Progenitor cell of endocrine pancreas (in vitro differentiated cells): Measurements from ENCODE around the gene MYOZ1. TPM values are rescaled to one million over a fixed set of nuclear protein-coding genes. Genes with fewer than 3 reads are reported as not detected.

Experiments
- DNase-seq: peaks from one replicate; pipeline ENCODE4 v3.0.0; 2021; ENCODE audit warnings: low spot score; ENCODE audit not compliant: unreplicated experiment
- H3K27ac Mint-ChIP-seq: 2 replicates; pipeline ENCODE4 v1.8.0; 2021; ENCODE audit warnings: mild to moderate bottlenecking, moderate library complexity, mixed read lengths
- H3K27me3 Mint-ChIP-seq: 2 replicates; pipeline ENCODE4 v1.8.0; 2021; ENCODE audit warnings: mixed read lengths
- H3K36me3 Mint-ChIP-seq: 2 replicates; pipeline ENCODE4 v1.8.0; 2022; ENCODE audit warnings: mixed read lengths; ENCODE audit not compliant: insufficient read depth
- H3K4me1 Mint-ChIP-seq: 2 replicates; pipeline ENCODE4 v1.8.0; 2021; ENCODE audit warnings: low read depth, mixed read lengths
- H3K4me3 Mint-ChIP-seq: 2 replicates; pipeline ENCODE4 v1.8.0; 2021; ENCODE audit warnings: low read depth, mild to moderate bottlenecking, moderate library complexity, mixed read lengths
- H3K9me3 Mint-ChIP-seq: 2 replicates; pipeline ENCODE4 v1.8.0; 2021; ENCODE audit warnings: low read depth, mixed read lengths
- CTCF ChIP-seq: fragments of 200-600 bp; sonication (generic); IDR thresholded peaks from one replicate; pipeline ENCODE4 v1.5.0; 2021; ENCODE audit warnings: antibody characterized with exemption, mild to moderate bottlenecking; ENCODE audit not compliant: unreplicated experiment
- total RNA-seq: library from RNA; stranded (reverse); gene quantifications from 2 replicates; pipeline ENCODE4 v1.2.1, GENCODE V29; 2021

MYOZ1 gene
- total RNA-seq, 1 donor from 2014 or later, result 0.31 TPM

- no peaks in the 10 kb centered on the region for H3K9me3 Mint-ChIP-seq
- DNase-seq, result no peak
- H3K27ac Mint-ChIP-seq, result no peak within 1 kb of the TSS
- H3K27me3 Mint-ChIP-seq, result no peaks in the 10 kb centered on the region
- no peaks in the 10 kb centered on the region for H3K4me1 Mint-ChIP-seq
- TF ChIP-seq CTCF, result no peak
- no peaks in the 10 kb centered on the region for H3K36me3 Mint-ChIP-seq
- H3K4me3 Mint-ChIP-seq, result no peak within 1 kb of the TSS
These were observed 14.7 kb upstream of the MYOZ1 start, which contains the start of gene SYNPO2L for GRCh38 chr10:73655990-73656298. TSS of gene SYNPO2L (minus strand) at chr10:73656029. CDS start at chr10:73655922, 107 bp downstream.

GRCh38 chr10:73655257-73655989, 14.1 kb upstream of the MYOZ1 start:
- no peak for TF ChIP-seq CTCF
- Mint-ChIP-seq H3K4me3 (no peak overlapping the region), H3K27me3 (no peaks in the 10 kb centered on the region), H3K9me3 (no peaks in the 10 kb centered on the region), H3K4me1 (no peaks in the 10 kb centered on the region), H3K27ac (no peak overlapping the region), H3K36me3 (no peaks in the 10 kb centered on the region)
- DNase-seq, result no peak

DNA sequence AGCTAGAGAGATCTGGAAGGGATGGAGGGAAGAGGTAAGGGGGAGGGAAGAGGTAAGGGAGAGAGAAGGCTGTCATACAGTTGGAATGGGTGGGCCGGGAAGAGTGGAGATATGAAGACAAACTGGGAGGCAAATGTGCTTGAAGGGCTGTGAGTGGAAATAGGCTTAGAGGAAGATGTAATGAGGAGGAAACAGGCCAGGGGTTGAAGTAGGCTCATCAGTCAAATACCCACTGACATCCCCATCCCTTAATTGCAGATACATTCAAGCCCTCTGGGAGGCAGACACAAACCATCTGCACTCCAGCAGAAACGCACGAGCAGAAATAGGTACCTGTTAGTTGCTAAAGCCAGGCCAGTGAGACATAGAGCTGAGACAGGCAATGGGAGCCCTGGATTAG, 12.4 kb upstream of the MYOZ1 start:
- TF ChIP-seq CTCF, result no peak
- Mint-ChIP-seq H3K4me1 (peaks cover 3% of the 10 kb centered on the region), H3K4me3 (no peak overlapping the region), H3K27me3 (no peaks in the 10 kb centered on the region), H3K9me3 (no peaks in the 10 kb centered on the region), H3K27ac (no peak overlapping the region), H3K36me3 (no peaks in the 10 kb centered on the region)
- DNase-seq, result no peak

DNA sequence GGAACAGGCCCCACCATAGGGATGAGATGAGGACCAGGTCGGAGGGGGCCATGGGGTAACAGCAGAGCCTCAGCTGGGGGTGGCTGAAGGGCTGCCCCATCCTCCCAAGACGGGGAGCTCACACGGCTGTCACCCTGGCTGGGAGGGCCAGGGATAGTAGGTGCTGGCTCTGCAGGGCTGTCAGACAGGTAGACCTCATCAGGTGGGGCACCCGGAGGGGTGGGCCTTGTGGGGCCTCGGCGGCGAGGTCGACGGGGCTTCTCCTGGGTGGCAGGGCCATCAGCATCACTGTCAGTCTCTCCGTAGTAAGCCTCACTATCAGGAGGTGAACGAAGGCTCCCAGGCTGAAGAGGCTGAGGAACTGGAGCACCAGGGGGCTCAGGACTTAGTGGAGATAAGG, 11.9 kb upstream of the MYOZ1 start:
- TF ChIP-seq CTCF, result no peak
- H3K27me3 Mint-ChIP-seq, result no peaks in the 10 kb centered on the region
- no peak for DNase-seq
- H3K9me3 Mint-ChIP-seq, result no peaks in the 10 kb centered on the region
- H3K4me1 Mint-ChIP-seq, result peaks cover 3% of the 10 kb centered on the region
- H3K4me3 Mint-ChIP-seq, result no peak overlapping the region
- no peak overlapping the region for H3K27ac Mint-ChIP-seq
- no peaks in the 10 kb centered on the region for H3K36me3 Mint-ChIP-seq

GRCh38 chr10:73650537-73651331, 9.5 kb upstream of the MYOZ1 start:
- Mint-ChIP-seq H3K27ac (no peak overlapping the region), H3K36me3 (no peaks in the 10 kb centered on the region), H3K27me3 (no peaks in the 10 kb centered on the region), H3K4me1 (peaks cover 6% of the 10 kb centered on the region), H3K4me3 (no peak overlapping the region), H3K9me3 (no peaks in the 10 kb centered on the region)
- no peak for TF ChIP-seq CTCF
- DNase-seq, result no peak
